Activated CD8-positive, alpha-beta memory T cell treated with anti-CD3 and anti-CD28 coated beads for 4 hours (primary cell): Measurements from ENCODE around the gene HHEX.
"Not testable (repeated sequence)": the region's sequence is repeated elsewhere in the genome, so short reads cannot be mapped to it uniquely, and the experiment has no call there.

Source experiments
- DNase-seq, 2 donors: peaks; one replicate each; pipeline ENCODE4 v3.0.0-alpha.2; 2020; ENCODE audit warnings: low read depth in 2 of 2

The HHEX gene

DNA sequence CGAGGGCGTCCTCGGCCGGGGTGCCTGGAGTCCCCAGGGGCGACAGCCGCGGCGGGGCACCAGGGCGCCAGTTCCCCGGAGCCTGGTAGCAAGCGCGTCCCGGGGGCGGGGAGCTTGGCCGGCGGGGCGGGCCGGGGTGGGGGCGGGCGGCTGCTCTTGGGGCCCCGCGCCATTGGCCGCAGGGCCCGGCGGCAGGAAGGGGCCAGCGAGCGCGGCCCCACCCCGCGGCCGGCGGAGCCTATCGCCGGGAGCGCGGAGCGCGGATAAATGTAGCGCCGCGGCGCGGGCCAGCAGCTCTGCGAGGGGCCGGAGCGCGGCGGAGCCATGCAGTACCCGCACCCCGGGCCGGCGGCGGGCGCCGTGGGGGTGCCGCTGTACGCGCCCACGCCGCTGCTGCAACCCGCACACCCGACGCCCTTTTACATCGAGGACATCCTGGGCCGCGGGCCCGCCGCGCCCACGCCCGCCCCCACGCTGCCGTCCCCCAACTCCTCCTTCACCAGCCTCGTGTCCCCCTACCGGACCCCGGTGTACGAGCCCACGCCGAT, at the start of gene HHEX:
Gene HHEX (plus strand): TSS at position 293 of the 548 bp plus-strand sequence. CDS start 32 bp downstream, at position 325.
- DNase-seq: peak in 1 of 2 donors; percentile 9

DNA sequence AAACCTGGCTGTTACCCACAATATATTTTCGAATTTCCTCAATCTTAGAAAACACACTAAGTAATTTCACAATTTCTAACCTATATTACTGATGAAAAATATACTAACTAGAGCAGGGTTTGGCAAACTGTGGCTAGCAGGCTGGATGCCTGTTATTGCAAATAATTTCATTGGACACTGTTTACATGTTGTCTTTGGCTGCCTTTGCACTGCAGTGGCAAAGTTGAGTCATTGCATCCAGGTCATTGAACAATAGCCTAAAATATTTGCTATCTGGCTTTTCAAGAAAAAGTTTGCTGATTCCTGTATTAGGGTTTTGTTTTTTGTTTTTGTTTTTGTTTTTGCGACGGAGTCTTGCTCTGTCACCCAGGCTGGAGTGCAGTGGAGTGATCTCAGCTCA, 49.6 kb upstream of the HHEX start:
- DNase-seq: no peak

DNA sequence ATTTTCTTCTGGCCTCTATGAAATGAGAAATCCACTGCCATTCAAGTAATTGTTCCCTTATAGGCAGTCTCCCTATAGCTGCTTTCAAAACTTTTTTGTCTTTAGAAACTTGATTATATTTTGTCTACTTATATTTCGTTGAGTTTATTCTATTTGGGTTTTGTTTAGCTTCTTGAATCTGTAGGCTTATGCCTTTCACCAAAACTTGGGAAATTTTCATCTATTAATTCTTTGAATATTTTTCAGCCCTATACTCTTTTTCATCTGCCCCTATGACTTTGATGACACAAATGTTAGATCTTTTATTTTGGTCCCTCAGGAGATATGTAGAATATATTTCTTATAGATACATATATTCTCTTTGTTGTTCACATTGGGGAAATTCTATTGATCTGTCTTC, 48.3 kb upstream of the HHEX start:
- no peak for DNase-seq

DNA sequence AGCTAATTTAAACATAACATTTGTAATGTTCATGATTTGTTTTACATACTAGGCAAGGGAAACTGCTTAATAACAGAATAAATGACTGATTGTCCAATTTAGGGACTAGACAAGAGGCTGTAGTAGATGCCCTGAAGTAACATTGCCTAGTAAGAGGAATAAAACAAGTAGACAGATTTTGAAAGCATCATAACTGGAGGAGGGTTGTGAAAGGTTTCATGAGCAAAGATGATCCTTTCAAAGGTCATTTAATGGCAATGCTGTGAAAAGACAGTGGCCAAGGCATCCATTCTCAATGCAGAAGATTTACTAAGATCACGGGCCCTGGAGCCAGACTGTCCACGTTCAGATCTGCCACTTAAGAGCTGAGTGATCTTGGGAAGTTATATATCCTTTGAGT, 44.8 kb upstream of the HHEX start:
- DNase-seq: no peak

DNA sequence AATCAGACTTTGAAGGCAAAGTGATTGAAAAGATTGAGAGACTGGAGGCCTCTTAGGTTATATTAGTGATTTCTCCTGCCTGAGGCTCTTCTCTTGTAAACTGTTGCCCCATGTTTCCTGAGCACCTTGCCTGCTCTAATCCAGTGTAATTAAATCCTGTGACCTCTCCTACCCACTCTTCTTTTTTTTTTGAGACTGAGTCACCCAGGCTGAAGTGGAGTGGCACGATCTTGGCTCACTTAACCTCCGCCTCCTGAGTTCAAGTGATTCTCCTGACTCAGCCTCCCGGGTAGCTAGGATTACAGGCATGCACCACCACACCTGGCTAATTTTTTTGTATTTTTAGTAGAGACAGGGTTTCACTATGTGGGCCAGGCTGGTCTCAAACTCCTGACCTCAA, 38.9 kb upstream of the HHEX start:
- DNase-seq: not testable (repeated sequence)

DNA sequence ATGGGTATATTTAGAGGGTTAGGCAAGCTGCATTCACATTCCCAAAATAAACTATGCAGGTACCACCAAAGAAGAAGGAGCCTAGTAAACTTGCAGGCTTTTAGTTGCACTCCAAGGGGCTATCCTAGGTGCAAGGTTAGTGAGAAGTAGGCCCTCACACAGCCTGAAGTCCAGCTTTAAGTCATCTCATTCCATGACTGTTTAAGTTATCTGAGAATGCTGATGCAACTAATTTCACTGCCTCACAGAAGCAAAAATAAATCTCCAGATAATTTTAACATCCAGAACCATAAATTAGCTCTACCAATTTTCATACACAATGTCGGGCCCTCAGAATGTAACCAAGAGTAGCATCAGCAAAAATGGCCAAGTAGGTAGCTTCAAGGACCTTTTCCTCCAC, 34.3 kb upstream of the HHEX start:
- no peak for DNase-seq

DNA sequence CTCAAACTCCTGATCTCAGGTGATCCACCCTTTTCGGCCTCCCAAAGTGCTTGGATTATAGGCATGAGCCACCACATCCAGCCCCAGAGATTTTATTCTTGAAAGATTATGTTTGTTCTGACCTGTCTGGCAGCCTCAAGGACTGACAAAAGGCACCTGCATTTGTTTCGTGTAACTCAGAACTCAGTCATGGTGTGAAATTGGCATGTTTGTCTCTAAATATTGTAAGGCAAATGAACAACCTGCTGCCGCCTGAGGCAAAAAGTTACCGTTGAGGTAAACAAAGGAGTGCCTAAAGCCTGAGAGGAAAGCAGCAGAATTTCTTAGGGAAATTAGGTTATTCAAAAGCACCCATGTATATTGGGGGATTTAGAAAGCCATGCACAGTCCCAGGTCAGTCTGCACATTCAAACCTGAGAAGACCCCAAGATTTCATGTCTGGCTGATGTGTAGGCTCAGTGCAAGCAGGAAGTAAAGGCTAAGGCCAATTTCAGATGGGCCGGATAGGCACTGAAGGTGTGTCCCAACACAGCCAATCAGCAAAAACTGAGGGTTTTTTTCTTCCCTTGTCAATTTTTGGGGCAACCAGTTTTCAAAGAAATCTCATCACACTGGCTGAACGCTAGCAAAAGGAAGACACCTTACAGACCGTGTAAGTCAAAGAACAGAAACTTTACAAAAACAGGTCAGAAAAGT, 33.3 kb upstream of the HHEX start:
- DNase-seq: no peak

DNA sequence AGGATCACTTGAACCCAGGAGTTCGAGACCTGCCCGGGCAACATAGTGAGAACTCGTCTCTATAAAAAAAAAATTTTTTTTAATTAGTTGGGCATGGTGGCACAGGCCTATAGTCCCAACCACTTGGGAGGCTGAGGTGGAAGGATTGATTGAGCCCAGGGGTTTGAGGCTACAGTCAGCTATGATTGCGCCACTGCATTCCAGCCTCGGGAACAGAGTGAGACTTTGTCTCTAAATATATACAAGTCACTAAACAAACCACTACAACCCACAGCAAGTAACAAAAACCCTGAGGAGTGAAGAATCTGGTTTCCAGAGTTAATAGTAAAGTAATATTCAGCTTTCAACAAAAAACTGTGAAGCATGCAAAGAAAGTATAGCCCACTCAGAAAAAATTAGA, 32.7 kb upstream of the HHEX start:
- DNase-seq: no peak

DNA sequence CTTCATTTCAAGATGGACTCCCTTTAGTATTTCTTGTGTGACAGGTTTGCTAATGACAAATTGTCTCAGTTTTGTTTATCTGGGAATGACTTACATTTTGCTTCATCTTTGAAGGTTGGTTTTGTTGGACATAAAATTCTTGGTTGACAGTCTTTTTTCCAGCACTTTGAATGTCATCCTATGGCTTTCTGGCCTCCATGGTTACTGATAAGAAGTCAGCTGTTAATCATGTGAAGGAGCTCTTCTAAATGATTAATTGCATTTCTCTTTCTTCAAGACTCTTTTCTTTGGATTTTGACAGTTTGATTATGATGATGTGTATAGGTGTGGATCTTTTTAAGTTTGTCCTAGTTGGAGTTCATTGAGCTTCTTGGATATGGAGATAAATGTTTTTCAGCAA, 26.9 kb upstream of the HHEX start:
- no peak for DNase-seq

DNA sequence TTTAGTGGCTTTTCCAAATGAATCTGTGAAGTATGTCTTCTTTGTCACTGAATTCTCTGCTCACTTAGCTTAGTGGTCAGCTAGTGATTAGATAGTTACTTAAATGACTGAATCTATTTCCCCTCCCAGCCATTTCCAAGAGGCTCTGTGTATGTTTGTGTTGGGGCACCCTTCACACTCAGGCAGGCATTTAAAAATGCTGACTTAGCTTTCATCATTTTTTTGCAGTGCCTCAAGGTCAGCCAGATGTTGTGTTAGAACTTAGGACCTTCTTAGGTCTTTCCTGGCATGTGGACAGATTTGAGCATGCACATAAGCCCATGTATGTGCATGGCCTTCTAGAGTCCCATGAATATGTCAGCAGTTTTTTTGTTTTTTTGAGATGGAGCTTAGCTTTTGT, 25.4 kb upstream of the HHEX start:
- DNase-seq: no peak

DNA sequence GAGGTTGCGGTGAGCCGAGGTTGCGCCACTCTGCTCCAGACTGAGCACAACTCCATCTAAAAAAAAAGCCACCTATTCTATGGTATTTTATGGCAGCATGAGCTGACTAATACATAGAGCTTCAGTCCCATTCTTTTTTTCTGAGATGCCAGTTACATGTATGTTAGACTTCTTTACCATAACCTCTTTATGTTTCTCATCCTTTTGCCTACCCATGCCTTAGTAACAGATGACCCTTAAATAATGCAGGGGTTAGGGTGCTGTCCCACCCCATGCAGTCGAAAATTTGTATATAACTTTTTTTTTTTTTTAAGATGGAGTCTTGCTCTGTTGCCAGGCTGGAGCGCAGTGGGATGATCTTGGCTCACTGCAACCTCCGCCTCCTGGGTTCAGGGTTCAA, 22.7 kb upstream of the HHEX start:
- DNase-seq: no peak

DNA sequence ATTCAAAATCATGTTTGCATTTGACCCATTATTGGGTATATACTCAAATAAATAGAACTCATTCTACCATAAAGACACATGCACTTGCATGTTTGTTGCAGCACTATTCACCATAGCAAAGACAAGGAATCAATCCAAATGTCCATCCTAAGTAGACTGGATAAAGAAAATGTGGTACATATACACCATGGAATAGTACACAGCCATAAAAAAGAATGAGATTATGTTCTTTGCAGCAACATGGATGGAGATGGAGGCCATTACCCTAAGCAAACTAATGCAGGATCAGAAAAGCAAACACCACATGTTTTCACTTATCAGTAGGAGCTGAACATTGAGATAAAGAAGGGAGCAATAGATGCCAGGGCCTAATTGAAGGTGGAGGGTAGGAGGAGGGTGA, 12.0 kb upstream of the HHEX start:
- DNase-seq: no peak

DNA sequence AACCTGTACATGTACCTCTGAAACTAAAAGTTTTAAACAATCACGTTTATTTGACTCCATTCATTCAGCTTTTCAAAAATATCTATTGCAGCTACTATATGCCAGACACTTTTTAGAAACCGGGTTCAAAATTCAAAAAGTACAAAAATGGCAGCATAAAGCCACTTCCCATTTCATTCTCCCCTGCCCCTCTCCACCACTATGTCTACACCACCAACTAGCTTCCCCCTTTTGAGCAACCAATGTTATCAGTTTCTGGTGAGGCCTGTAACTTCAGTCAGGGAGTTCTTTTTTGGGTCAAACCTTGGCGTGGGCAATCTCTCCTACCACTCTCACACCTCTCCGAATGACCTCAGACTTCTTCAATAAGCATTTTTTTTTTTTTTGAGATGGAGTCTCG, 11.5 kb upstream of the HHEX start:
- no peak for DNase-seq

DNA sequence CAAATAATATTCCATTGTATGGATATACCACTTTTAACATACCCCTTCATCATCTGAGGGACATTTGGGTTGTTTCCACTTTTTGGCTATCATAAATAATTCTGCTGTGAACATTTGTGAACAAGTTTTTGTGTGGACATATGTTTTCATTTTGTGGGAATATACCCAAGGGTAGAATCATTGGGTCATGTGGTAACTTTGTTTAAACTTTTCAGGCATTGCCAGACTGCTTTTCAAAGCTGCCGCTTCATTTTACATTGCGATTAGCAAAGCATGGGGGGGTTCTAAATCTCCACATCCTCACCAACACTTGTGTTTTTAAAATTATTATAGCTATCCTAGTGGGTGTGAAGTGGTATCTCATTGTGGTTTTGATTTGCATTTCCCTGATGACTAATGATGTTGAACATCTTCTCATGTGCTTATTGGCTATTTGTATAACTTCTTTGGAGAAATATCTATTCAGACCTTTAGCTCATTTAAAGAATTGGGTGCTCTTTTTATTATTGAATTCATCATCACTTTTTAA, 8.4 kb upstream of the HHEX start:
- no peak for DNase-seq

DNA sequence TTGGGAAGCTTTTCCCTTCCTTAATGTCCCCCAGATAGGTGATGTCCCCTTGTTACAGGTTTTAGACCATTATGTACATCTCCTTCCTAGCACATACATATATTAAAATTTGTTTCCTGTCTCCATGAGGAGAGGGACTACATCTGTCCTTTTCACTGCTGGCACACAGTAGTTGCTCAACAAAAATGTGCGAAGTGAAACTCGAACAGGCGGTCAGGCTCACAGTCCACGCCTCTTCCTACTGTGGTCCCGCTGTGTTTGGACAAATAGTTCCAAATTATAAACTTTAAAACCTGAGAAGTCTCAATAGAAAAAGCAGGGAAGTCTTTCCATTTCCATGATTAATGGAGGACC, 1.2 kb upstream of the HHEX start:
- DNase-seq: no peak

DNA sequence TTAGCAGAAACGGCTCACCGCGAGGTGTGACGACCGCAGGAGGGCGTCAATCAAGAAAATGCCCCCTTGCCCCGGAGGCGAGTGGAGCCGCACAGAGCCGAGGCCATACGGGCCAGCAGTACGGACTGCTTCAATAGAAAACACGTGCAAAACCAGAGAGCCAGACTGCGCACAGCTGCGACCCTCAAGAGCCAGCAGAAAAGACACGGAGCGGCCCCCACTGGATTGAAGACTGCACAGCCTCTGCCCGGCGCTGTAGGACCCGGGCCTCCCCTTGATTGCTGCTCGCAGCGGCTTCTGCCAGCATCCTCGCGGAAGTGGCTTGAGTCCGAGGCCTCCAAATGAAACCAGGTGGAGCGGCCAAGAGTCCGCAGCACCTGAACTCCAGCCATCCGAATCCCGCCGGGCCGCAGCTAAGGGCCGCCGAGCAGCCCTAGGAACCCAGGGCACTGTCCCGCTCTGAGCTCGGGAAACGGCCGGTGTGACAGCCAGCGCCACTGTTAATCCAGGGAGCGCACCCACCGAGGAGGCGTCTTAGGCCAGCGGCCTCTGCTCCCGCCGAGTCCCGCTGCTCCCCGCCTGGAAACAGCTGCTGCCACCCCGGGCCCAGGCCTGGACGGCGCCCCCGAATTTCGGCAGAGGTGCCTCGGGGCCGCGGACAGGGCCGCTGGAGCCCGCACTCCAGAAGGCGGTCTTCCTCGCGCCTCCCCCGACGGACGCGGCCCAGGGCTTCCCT, 660 bp upstream of the HHEX start:
- peak in 1 of 2 donors; percentile 1 for DNase-seq

DNA sequence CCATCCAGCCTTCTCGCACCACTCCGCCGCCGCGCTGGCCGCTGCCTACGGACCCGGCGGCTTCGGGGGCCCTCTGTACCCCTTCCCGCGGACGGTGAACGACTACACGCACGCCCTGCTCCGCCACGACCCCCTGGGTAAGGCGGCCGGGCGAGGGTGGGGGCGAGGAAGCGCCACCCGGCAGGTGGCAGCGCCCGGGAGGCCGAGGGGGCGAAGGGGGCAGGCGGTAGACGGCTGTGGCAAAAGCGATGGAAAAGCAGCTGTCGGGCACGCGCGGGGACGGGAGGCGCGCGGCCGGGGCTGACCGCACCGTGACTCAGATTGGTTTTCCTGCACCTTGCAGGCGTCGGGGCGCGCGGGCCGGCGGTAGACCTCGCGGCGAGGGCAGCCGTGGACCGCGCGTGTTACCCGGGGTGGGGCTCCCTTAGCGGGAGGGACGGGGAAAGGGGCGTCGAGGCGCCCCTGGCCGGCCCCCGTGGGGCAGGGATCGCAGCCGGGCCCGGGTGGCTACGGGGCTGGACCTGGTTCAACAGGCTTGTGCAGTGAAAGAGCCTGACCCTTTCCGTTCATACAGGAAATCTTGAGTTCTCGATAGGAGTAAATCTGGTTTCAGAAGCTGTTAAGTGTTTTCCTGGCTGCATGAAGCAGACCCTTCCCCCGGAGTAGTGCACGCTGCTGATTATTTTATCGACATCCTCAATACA, 608 bp downstream of the HHEX start:
- DNase-seq: peak; percentile 36 to 55

DNA sequence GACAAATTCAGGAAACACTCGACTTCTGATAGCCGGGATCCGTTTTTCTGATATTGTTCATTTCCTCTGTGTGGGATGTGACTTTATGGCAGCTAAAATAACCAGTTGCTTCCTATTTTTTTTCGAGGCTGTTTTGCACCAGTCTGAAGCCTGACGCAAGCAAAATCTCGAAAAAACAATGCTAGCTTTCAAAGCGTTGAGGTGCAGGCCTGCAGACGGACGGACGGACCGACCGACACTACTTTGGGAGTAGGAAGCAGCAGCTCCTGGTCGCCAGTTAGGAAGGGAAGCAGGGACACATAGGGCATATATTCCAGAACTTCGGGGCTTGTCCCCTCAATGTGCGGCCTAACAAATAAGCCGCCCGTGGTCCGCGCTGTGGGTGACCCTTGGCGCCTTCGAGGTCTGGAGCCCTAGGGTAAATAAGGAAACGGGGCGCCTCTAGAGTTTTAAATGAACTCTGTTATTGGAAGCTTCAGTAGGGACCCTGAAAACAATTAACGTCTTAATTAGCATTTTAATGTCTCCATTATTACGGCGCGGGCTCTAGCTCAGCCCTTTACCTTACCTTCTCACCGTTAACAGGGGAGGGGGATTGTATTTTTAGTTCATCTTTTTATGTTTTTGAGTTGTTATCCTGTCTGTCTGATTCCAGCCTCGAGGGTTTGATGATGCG, 1.3 kb downstream of the HHEX start:
- DNase-seq: no peak

DNA sequence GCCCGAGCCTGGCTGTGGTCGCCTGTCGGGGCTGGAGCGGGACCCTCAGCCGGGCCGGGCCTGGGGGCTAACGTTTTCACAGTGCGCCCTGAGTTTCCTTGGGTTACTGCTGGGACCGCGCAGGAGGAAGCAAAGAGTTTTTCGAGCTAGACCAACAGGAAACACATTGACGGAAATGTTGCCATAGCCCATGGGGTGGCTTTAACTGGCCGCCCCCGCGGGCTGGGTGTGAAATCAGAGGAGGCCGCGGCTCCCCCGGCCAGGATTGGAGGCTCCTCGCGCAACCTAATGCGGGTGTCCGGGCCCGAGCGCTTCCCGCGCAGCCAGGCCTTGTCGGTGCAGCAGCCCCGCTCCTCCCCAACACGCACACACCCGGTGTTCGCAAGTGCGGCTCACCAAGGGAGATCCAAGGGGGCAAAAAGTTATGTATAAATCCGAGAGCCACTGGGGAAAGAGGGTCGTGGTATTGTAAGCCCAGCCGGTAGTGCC, 1.9 kb downstream of the HHEX start:
- DNase-seq: no peak

DNA sequence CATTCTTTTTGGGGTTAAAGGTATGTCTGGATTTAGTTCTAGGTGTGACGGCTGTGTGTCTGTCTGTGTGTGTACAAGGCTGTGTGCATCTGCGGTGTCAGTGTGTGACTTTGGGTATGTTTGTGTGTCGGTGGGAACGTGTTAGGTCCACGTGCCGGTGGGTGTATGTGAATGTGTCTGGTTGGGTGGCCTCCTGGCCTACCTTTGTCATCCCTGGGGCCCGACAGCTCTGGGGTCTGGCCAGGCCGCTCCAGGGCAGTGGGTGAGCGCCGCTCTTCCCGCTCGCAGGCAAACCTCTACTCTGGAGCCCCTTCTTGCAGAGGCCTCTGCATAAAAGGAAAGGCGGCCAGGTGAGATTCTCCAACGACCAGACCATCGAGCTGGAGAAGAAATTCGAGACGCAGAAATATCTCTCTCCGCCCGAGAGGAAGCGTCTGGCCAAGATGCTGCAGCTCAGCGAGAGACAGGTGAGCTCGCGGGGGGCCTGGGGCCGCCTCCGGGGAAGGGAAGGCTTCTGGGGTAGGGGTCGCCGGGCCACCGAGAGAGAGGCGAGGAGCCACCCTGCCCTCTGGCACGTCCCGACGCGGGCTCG, 2.4 kb downstream of the HHEX start:
- DNase-seq: no peak
